ENCODE data around the gene TMEM39A. TPM values are rescaled to one million over a fixed set of nuclear protein-coding genes. Genes with fewer than 3 reads are reported as not detected.

TMEM39A gene
- total RNA-seq, 1 experiment from 2014 or later, result 48.4 TPM

DNA sequence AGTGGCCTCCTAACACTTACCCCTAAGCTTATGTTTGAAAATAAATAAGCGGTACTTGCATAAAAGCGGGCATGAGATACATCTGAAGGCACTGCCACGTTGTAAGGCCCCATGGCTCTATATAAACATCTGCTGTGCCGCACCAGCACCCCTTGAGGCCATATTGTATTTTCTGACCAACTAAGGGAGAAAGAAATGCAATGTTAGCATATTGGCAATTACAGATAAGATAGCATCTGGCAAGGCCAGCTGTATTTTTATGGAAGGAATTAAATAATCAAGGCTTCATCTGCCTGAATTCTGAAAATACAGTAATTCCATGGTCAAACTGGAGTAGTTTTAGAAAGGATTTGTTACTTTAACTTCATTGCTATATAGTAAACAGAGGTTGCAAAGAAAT is 28.7 kb downstream of the TMEM39A start:
- no peaks in the 10 kb centered on the region for H3K4me1 ChIP-seq (replicated peaks)
- peaks cover 84% of the 10 kb centered on the region for H3K36me3 ChIP-seq
- no peaks in the 10 kb centered on the region for H3K27me3 ChIP-seq (replicated peaks)
- DNase-seq (ENCODE audit: low read depth in 1 of 2, low spot score in 2 of 2), result no peak
- no peak overlapping the region for H3K27ac ChIP-seq
- no peaks in the 10 kb centered on the region for H3K9me3 ChIP-seq (replicated peaks)
- H3K4me3 ChIP-seq, result no peak overlapping the region

DNA sequence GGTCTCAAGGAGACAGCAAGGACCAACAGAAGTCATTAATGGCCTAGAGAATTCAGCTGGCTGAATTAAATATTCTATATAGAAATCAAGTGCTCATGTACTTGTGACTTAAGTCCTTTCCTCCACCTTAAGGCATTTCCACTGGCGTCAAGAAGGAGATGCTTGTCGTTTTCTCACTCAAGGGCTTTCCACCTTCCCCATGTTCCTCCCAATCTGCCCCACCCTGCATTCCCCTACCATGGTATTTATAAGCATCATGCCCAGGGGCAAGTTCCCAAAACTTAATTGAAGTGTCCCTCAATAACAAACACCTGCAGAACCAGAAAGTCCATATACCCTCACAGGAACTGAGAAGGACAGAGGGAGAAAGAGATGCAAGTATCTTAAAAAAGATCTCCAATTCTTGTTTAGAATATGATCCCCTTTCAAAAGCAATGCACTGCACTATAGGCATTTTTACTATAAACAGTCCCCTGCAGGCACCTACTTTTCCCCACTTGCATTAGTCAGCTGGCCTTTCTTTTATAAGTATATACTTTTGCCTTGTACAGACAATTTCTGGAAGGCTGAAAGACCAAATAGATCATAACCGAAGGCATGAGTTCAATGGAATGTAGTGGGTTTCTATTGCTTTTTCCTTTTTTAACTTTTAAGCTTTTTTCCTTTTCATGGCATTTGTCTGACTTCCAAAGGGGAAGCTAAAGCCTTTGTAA is 29.6 kb downstream of the TMEM39A start:
- no peaks in the 10 kb centered on the region for H3K9me3 ChIP-seq (replicated peaks)
- no peaks in the 10 kb centered on the region for H3K27me3 ChIP-seq (replicated peaks)
- H3K4me3 ChIP-seq, result no peak overlapping the region
- no peak overlapping the region for H3K27ac ChIP-seq
- no peaks in the 10 kb centered on the region for H3K4me1 ChIP-seq (replicated peaks)
- no peak for DNase-seq (ENCODE audit: low read depth in 1 of 2, low spot score in 2 of 2)
- H3K36me3 ChIP-seq, result peaks cover 88% of the 10 kb centered on the region

DNA sequence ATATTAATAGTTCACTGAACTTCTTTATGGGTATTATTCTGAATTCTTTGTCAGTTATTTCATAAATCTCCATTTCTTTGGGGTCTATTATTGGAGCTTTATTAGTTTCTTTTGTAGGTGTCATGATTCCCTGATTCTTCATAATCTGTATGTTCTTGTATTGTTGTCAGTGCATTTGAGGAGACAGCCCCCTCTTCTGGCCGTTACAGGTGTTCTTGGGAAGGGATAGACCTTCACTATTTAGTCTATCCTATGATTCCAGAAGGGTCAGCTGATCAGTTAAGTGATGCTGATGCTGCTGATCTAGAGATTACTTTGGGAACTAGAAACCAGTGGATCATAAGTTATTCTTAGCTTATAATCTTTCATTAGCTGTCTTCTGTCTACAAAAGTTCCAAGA is 34.9 kb downstream of the TMEM39A start:
- no peak overlapping the region for H3K27ac ChIP-seq
- peaks cover 10% of the 10 kb centered on the region for H3K9me3 ChIP-seq (replicated peaks)
- peaks cover 59% of the 10 kb centered on the region for H3K36me3 ChIP-seq
- no peaks in the 10 kb centered on the region for H3K4me1 ChIP-seq (replicated peaks)
- no peak overlapping the region for H3K4me3 ChIP-seq
- DNase-seq (ENCODE audit: low read depth in 1 of 2, low spot score in 2 of 2), result no peak
- H3K27me3 ChIP-seq (replicated peaks), result no peaks in the 10 kb centered on the region

DNA sequence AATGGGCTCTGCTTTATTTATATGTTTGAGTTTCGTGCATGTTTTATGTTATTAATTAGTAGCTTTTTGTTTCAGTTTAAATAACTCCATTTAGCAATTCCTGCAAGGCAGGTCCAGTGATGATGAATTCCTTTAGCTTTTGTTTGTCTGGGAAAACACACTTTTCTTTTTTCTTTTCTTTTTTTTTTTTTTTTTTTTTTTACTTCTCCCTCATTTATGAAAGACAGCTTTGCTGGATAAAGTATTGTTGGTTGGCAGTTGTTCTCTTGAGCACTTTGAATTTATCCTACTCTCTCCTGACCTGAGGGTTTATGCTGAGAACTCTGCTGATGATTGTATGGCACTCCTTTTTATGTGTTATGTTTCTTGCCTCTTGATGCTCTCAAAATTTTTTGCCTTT is 35.7 kb downstream of the TMEM39A start:
- peaks cover 50% of the 10 kb centered on the region for H3K36me3 ChIP-seq
- no peak for DNase-seq (ENCODE audit: low read depth in 1 of 2, low spot score in 2 of 2)
- H3K27ac ChIP-seq, result no peak overlapping the region
- H3K9me3 ChIP-seq (replicated peaks), result peaks cover 10% of the 10 kb centered on the region
- H3K4me1 ChIP-seq (replicated peaks), result no peaks in the 10 kb centered on the region
- no peak overlapping the region for H3K4me3 ChIP-seq
- H3K27me3 ChIP-seq (replicated peaks), result no peaks in the 10 kb centered on the region

DNA sequence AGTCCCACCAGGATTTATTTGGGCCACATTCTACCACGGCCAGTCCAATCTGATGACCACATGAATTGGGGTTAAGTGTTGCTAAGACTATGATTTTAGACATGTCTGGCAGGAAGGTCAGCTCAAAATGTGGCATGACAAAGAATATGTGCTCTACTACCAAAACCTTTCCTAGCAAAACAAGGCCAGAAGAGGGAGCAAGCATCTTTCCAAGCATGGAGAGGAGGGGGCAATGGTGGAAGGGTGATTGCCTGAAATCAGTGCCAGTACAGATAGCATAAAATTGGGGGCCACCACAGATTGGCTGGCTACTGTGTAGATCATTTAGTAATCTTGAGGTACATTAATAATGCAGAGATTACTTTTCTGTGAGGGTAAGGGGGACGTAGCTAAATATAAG is 43.2 kb downstream of the TMEM39A start:
- H3K4me3 ChIP-seq, result no peak overlapping the region
- no peak for DNase-seq (ENCODE audit: low read depth in 1 of 2, low spot score in 2 of 2)
- peaks cover 19% of the 10 kb centered on the region for H3K36me3 ChIP-seq
- H3K27me3 ChIP-seq (replicated peaks), result no peaks in the 10 kb centered on the region
- no peaks in the 10 kb centered on the region for H3K4me1 ChIP-seq (replicated peaks)
- H3K27ac ChIP-seq, result no peak overlapping the region
- H3K9me3 ChIP-seq (replicated peaks), result no peaks in the 10 kb centered on the region

DNA sequence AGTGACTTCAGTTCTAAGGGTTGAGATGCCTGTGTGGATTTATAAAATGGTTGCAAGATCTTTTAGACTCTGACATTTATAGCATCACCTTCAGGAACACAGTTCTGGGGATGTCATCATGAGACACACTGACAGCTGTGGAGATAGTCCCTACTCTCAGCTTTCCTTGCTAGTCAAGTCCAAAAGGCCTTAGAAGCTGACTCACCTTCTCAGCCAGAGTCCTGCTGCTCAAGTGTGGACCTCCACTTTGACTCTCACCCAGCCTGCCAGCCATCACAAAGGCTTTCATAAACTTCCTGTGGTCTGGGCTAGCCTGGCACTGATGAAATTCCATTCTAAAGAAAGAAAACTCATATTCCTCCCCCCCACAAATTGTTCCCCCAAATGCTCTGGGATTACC is 44.8 kb downstream of the TMEM39A start:
- no peaks in the 10 kb centered on the region for H3K4me1 ChIP-seq (replicated peaks)
- no peak overlapping the region for H3K4me3 ChIP-seq
- no peaks in the 10 kb centered on the region for H3K9me3 ChIP-seq (replicated peaks)
- peak in 1 of 2 experiments; percentile 4 for DNase-seq (ENCODE audit: low read depth in 1 of 2, low spot score in 2 of 2)
- H3K27me3 ChIP-seq (replicated peaks), result no peaks in the 10 kb centered on the region
- H3K36me3 ChIP-seq, result peaks cover 35% of the 10 kb centered on the region
- no peak overlapping the region for H3K27ac ChIP-seq

GRCh38 chr3:119417771-119418512 is 45.5 kb downstream of the TMEM39A start:
- no peak for DNase-seq (ENCODE audit: low read depth in 1 of 2, low spot score in 2 of 2)
- Histone ChIP-seq H3K9me3 (replicated peaks) (no peaks in the 10 kb centered on the region), H3K27ac (no peak overlapping the region), H3K4me3 (no peak overlapping the region), H3K4me1 (replicated peaks) (no peaks in the 10 kb centered on the region), H3K27me3 (replicated peaks) (no peaks in the 10 kb centered on the region), H3K36me3 (peaks cover 39% of the 10 kb centered on the region)

GRCh38 chr3:119416873-119417272 is 46.5 kb downstream of the TMEM39A start:
- Histone ChIP-seq H3K9me3 (replicated peaks) (no peaks in the 10 kb centered on the region), H3K27me3 (replicated peaks) (no peaks in the 10 kb centered on the region), H3K36me3 (peaks cover 39% of the 10 kb centered on the region), H3K4me3 (no peak overlapping the region), H3K4me1 (replicated peaks) (no peaks in the 10 kb centered on the region), H3K27ac (no peak overlapping the region)
- DNase-seq (ENCODE audit: low read depth in 1 of 2, low spot score in 2 of 2), result no peak

- no peaks in the 10 kb centered on the region for H3K27me3 ChIP-seq (replicated peaks)
- H3K4me1 ChIP-seq (replicated peaks), result no peaks in the 10 kb centered on the region
- no peaks in the 10 kb centered on the region for H3K9me3 ChIP-seq (replicated peaks)
- no peak for DNase-seq (ENCODE audit: low read depth in 1 of 2, low spot score in 2 of 2)
- no peak overlapping the region for H3K4me3 ChIP-seq
- H3K36me3 ChIP-seq, result peaks cover 68% of the 10 kb centered on the region
- no peak overlapping the region for H3K27ac ChIP-seq
Observed at GRCh38 chr3:119413603-119414280, 49.7 kb downstream of the TMEM39A start.

GRCh38 chr3:119409844-119410243 is 53.6 kb downstream of the TMEM39A start:
- Histone ChIP-seq H3K27ac (no peak overlapping the region), H3K36me3 (peaks cover 61% of the 10 kb centered on the region), H3K4me3 (no peak overlapping the region), H3K9me3 (replicated peaks) (no peaks in the 10 kb centered on the region), H3K4me1 (replicated peaks) (no peaks in the 10 kb centered on the region), H3K27me3 (replicated peaks) (no peaks in the 10 kb centered on the region)
- DNase-seq (ENCODE audit: low read depth in 1 of 2, low spot score in 2 of 2), result no peak

DNA sequence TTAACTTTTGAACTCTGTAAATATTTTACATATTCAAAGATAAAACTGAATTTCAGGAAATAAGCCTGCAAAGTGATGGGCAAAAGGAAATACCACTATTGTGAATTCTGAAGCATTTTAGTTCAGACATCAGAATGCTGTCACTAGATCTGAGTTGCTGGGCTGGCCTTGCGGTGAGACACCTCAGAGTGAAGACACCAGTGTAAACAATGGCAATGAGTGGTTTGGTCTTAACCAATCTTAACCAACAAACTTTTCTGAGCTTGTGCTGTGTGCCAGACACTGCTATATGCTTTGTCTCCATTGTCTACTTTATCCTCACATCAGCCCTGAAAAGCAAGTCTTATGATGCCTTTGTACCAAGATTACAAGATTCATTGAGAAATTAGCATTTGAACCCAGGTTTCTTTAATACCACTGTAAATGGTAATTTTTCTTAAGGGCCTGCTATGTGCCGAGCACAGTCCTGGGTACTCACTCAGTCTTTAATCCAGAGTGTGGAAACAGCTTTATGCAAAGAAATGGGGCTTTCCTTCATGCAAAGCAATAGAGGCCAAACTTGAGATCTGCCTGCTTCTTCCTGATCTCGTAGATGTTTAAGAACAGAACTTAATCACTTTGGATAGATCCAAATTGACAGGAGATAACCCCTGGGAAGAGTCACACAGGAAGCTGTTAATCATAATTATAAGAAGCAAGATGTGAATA is 55.0 kb downstream of the TMEM39A start:
- H3K27ac ChIP-seq, result no peak overlapping the region
- no peaks in the 10 kb centered on the region for H3K9me3 ChIP-seq (replicated peaks)
- no peak overlapping the region for H3K4me3 ChIP-seq
- peaks cover 58% of the 10 kb centered on the region for H3K36me3 ChIP-seq
- H3K4me1 ChIP-seq (replicated peaks), result no peaks in the 10 kb centered on the region
- no peaks in the 10 kb centered on the region for H3K27me3 ChIP-seq (replicated peaks)
- DNase-seq (ENCODE audit: low read depth in 1 of 2, low spot score in 2 of 2), result no peak

DNA sequence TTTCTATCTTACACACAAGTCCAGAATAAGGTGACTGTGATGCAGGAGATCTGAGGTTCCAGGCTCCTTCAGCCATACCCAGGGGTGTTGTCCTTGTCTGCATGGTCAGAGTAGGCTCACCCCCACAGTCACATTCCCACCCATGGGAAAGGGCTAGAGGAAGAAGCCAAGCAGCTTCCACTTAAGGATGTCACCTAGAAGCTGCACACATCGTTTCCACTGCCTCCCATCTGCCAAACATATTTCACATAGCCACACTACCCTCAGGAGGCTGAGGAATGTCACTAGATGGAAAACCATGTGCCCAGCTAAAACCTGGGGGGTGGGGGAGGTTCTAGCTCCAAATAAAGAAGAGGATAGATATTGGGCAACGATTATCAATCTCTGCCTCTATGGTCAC is 58.1 kb downstream of the TMEM39A start:
- DNase-seq (ENCODE audit: low read depth in 1 of 2, low spot score in 2 of 2), result no peak
- Histone ChIP-seq H3K27ac (no peak overlapping the region), H3K36me3 (peaks cover 60% of the 10 kb centered on the region), H3K9me3 (replicated peaks) (no peaks in the 10 kb centered on the region), H3K4me1 (replicated peaks) (no peaks in the 10 kb centered on the region), H3K27me3 (replicated peaks) (no peaks in the 10 kb centered on the region), H3K4me3 (no peak overlapping the region)

DNA sequence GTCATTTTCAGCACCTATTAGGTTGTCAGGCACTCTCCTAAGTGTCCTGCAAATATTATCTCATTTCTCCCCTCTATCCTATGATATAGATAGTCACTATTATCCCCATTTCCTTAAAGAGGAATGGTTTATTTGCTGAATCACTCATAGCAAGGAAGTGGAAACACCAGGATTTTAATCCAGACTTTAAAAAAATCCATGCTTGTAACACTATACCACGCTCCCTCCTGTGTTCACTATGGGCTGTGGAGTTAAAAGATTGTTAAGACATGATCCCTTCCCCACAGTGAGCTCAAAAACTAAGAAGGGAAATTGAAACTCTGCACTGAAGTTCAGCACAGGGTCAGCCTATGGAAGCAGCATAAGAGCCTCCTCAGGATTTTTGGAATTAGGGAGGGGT is 60.2 kb downstream of the TMEM39A start:
- Histone ChIP-seq H3K9me3 (replicated peaks) (no peaks in the 10 kb centered on the region), H3K27me3 (replicated peaks) (no peaks in the 10 kb centered on the region), H3K36me3 (peaks cover 59% of the 10 kb centered on the region), H3K27ac (no peak overlapping the region), H3K4me1 (replicated peaks) (no peaks in the 10 kb centered on the region), H3K4me3 (no peak overlapping the region)
- no peak for DNase-seq (ENCODE audit: low read depth in 1 of 2, low spot score in 2 of 2)

DNA sequence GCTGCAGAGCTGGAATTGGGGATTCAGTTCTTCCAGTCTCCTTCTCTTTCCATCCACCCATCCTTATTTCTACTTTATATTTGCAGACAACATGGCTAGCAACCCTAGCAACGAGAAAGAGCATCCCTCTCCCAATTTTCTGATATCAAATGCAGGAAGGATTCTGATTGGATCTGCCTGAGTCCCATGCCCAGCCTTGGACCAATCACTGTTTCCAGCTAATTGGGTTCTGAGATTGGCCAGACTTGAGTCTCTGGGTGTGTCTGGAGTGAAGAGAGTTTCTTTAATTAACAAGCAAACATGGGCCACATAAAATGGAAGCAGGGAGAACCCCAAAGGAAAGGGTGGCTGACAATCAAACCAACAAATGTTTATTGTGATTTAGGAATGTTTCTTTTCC is 60.6 kb downstream of the TMEM39A start:
- Histone ChIP-seq H3K36me3 (peaks cover 59% of the 10 kb centered on the region), H3K4me1 (replicated peaks) (no peaks in the 10 kb centered on the region), H3K4me3 (no peak overlapping the region), H3K27ac (no peak overlapping the region), H3K27me3 (replicated peaks) (no peaks in the 10 kb centered on the region), H3K9me3 (replicated peaks) (no peaks in the 10 kb centered on the region)
- DNase-seq (ENCODE audit: low read depth in 1 of 2, low spot score in 2 of 2), result no peak

All from SJSA1 (cell line).